Activated T-cell treated with anti-CD3 and anti-CD28 coated beads, Interleukin-2, amount 50 U/mL, for 72 hours (primary cell): ENCODE results near the gene HDDC2. TPM values are rescaled to one million over a fixed set of nuclear protein-coding genes. Genes with fewer than 3 reads are reported as not detected.
"Not testable (repeated sequence)": the region's sequence is repeated elsewhere in the genome, so short reads cannot be mapped to it uniquely, and the experiment has no call there.

ENCODE experiments used
- ATAC-seq, 2 donors: fragments of 150-1000 bp; cut with Tn5 transposase; replicated peaks in 1 of 2; 2 replicates each; pipeline ENCODE4 v1.10.0; 2021; ENCODE audit warnings: moderate library complexity in 2 of 2, mild to moderate bottlenecking in 1 of 2
- DNase-seq, 2 donors: peaks; one replicate each; pipeline ENCODE4 v3.0.0; 2021 to 2022; ENCODE audit warnings: mixed read lengths in 1 of 2
- H3K27ac Mint-ChIP-seq: one replicate; pipeline ENCODE4 v1.8.0; 2022; ENCODE audit warnings: mild to moderate bottlenecking, moderate library complexity, mixed read lengths
- H3K27me3 Mint-ChIP-seq: one replicate; pipeline ENCODE4 v1.8.0; 2022; ENCODE audit warnings: low read depth, mixed read lengths
- H3K36me3 Mint-ChIP-seq, 2 donors: one replicate each; pipeline ENCODE4 v1.8.0; 2022; ENCODE audit warnings: mixed read lengths in 2 of 2, mild to moderate bottlenecking in 1 of 2; ENCODE audit not compliant: insufficient read depth in 2 of 2
- H3K4me1 Mint-ChIP-seq: one replicate; pipeline ENCODE4 v1.8.0; 2022; ENCODE audit warnings: low read depth, mixed read lengths
- H3K4me3 Mint-ChIP-seq, 2 donors: one replicate each; pipeline ENCODE4 v1.8.0; 2022; ENCODE audit warnings: mild to moderate bottlenecking in 2 of 2, mixed read lengths in 2 of 2, moderate library complexity in 2 of 2
- H3K9me3 Mint-ChIP-seq, 2 donors: one replicate each; pipeline ENCODE4 v1.8.0; 2022; ENCODE audit warnings: mixed read lengths in 2 of 2
- total RNA-seq, 2 donors: library from RNA; stranded (reverse); gene quantifications; one replicate each; pipeline ENCODE4 v1.2.3, GENCODE V29; 2022

HDDC2 gene
- total RNA-seq, 2 donors from 2014 or later = 68.8 to 92.4 TPM

DNA sequence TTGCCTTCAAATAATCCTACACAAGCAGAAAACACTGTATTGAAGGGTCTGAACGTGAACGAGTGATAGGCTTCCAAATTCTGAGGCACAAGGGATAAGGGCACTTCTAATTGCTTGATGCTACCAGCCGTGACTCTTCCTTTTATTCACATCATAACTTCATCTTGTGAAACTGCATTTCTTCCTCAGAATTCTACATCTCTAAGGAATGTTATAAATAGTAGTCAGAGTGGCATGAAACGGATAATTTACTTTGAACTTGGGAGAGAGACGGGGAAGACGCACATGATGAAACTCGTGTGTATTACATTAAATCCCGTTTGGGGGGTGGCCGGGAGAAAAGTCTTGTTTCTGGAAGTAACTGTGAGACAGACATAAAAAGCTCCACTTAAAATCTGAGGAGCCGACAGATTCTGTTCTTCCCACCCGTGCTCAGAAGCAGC is 754 bp downstream of the HDDC2 start:
- H3K27me3 Mint-ChIP-seq = no peaks in the 10 kb centered on the region
- ATAC-seq (no peak), DNase-seq (peak in 1 of 2 donors; percentile 5)
- peaks cover 2% of the 10 kb centered on the region in 2 donors for H3K9me3 Mint-ChIP-seq
- peaks cover 61% of the 10 kb centered on the region for H3K4me1 Mint-ChIP-seq
- peak overlapping the region; percentile 98 for H3K27ac Mint-ChIP-seq
- H3K4me3 Mint-ChIP-seq = peak overlapping the region; percentile 89 to 98
- peaks cover 15 to 36% of the 10 kb centered on the region in 2 donors for H3K36me3 Mint-ChIP-seq

- H3K4me3 Mint-ChIP-seq = peak overlapping the region; percentile 49 to 98
- peaks cover 2% of the 10 kb centered on the region in 2 donors for H3K9me3 Mint-ChIP-seq
- DNase-seq = no peak
- H3K4me1 Mint-ChIP-seq = peaks cover 69% of the 10 kb centered on the region
- H3K36me3 Mint-ChIP-seq = peaks cover 15 to 41% of the 10 kb centered on the region in 2 donors
- H3K27ac Mint-ChIP-seq = peak overlapping the region; percentile 98
- no peaks in the 10 kb centered on the region for H3K27me3 Mint-ChIP-seq
- no peak for ATAC-seq
These were observed 2.5 kb downstream of the HDDC2 start for GRCh38 chr6:125299257-125299656.

- DNase-seq = no peak
- Mint-ChIP-seq H3K9me3 (peaks cover 0 to 2% of the 10 kb centered on the region in 2 donors), H3K4me3 (no peak overlapping the region), H3K36me3 (peaks cover 18 to 52% of the 10 kb centered on the region in 2 donors), H3K27ac (no peak overlapping the region), H3K27me3 (no peaks in the 10 kb centered on the region), H3K4me1 (peaks cover 51% of the 10 kb centered on the region)
- no peak for ATAC-seq
These were observed 5.3 kb downstream of the HDDC2 start for GRCh38 chr6:125296471-125296870.

DNA sequence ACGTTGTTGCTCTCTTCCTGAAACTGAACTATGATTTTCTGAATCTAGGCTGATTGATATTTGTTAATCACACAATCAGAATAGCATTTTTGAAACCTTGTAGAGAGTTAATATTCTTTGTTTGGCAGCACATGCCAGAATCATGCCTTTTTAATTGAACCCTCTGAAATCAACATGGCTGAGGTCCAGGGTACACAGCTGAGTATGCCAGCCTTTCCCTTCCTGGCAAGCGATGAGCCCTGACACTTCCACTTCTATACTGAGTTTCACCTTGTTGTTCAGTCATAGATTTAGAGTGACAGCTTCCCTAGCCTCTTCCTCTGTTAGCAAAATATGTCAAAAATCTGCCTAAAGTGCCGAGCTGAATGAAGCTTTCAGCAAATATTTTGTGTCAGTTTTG is 6.8 kb downstream of the HDDC2 start:
- peaks cover 18 to 52% of the 10 kb centered on the region in 2 donors for H3K36me3 Mint-ChIP-seq
- peak overlapping the region; percentile 22 for H3K27ac Mint-ChIP-seq
- DNase-seq (no peak), ATAC-seq (no peak)
- no peak overlapping the region for H3K4me3 Mint-ChIP-seq
- peaks cover 40% of the 10 kb centered on the region for H3K4me1 Mint-ChIP-seq
- no peaks in the 10 kb centered on the region for H3K27me3 Mint-ChIP-seq
- H3K9me3 Mint-ChIP-seq = peaks cover 0 to 2% of the 10 kb centered on the region in 2 donors

DNA sequence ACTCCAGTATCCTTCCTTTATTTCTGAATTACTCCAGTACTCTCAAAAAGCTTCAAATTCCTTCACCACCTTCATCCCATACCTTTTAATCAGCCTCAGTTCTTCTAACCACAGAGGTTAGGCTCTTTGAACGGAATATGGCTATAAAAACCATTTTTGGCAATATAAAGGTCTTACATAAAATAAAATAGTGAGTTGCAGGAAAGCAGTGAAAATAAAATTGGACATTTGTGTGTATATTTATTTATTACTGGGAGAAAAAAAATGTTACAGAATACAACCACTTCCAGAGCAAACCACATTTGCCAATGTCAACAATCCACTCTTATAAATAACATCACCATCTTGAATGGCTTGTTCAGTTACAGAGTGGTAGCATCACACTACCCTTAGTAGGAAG is 7.7 kb downstream of the HDDC2 start:
- Mint-ChIP-seq H3K27ac (peak overlapping the region; percentile 36), H3K4me1 (peaks cover 31% of the 10 kb centered on the region), H3K36me3 (peaks cover 19 to 51% of the 10 kb centered on the region in 2 donors), H3K4me3 (no peak overlapping the region), H3K27me3 (no peaks in the 10 kb centered on the region), H3K9me3 (peaks cover 0 to 3% of the 10 kb centered on the region in 2 donors)
- no peak for DNase-seq
- no peak for ATAC-seq

DNA sequence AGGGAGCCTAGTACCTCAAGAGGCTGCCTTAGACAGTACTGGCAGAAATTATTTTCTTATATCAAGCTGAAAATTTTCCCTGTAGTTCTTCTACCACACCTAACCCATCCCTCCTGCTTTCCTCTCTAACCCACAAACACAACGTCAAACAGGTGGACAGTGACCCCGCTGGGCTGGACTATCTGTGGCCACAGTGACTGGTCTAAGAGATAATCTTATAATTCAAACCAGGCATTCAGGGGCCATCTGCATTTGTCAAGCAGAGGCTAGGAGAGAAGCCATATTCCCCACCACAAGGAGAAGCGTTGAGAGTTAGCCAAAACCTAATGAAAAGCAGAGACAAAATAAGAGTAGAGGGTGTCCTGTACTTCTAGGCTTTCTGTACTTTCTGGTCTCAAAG is 8.2 kb downstream of the HDDC2 start:
- Mint-ChIP-seq H3K4me1 (peaks cover 27% of the 10 kb centered on the region), H3K27ac (peak overlapping the region; percentile 36), H3K27me3 (no peaks in the 10 kb centered on the region), H3K36me3 (peaks cover 19 to 48% of the 10 kb centered on the region in 2 donors), H3K9me3 (peaks cover 0 to 3% of the 10 kb centered on the region in 2 donors), H3K4me3 (no peak overlapping the region)
- ATAC-seq = no peak
- no peak for DNase-seq

- Mint-ChIP-seq H3K4me3 (no peak overlapping the region), H3K9me3 (peaks cover 4 to 8% of the 10 kb centered on the region in 2 donors), H3K27me3 (no peaks in the 10 kb centered on the region), H3K27ac (no peak overlapping the region), H3K36me3 (peaks cover 32 to 81% of the 10 kb centered on the region in 2 donors), H3K4me1 (peaks cover 2% of the 10 kb centered on the region)
- no peak for ATAC-seq
- DNase-seq = no peak
These were observed 14.0 kb downstream of the HDDC2 start for GRCh38 chr6:125287718-125288117.

- H3K27ac Mint-ChIP-seq = peak overlapping the region; percentile 13
- no peak overlapping the region for H3K4me3 Mint-ChIP-seq
- no peak for DNase-seq
- H3K9me3 Mint-ChIP-seq = peaks cover 11 to 13% of the 10 kb centered on the region in 2 donors
- H3K4me1 Mint-ChIP-seq = peaks cover 7% of the 10 kb centered on the region
- no peaks in the 10 kb centered on the region for H3K27me3 Mint-ChIP-seq
- no peak for ATAC-seq
- H3K36me3 Mint-ChIP-seq = peaks cover 40 to 81% of the 10 kb centered on the region in 2 donors
These were observed 15.8 kb downstream of the HDDC2 start for GRCh38 chr6:125285936-125286335.

GRCh38 chr6:125285353-125285752 is 16.4 kb downstream of the HDDC2 start:
- ATAC-seq (no peak), DNase-seq (no peak)
- Mint-ChIP-seq H3K4me1 (peaks cover 7% of the 10 kb centered on the region), H3K9me3 (peaks cover 11 to 13% of the 10 kb centered on the region in 2 donors), H3K27me3 (no peaks in the 10 kb centered on the region), H3K4me3 (no peak overlapping the region), H3K36me3 (peaks cover 41 to 83% of the 10 kb centered on the region in 2 donors), H3K27ac (no peak overlapping the region)

DNA sequence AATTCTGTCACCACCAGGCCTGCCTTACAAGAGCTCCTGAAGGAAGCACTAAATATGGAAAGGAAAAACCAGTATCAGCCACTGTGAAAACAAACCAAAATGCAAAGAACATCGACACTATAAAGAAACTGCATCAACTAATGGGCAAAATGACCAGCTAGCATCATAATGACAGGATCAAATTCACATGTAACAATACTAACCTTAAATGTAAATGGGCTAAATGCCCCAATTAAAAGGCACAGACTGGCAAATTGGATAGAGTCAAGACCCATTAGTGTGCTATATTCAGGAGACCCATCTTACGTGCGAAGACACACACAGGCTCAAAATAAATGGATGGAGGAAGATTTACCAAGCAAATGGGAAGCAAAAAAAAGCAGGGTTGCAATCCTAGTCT is 19.3 kb downstream of the HDDC2 start:
- H3K27me3 Mint-ChIP-seq, H3K4me3 Mint-ChIP-seq, DNase-seq, ATAC-seq, H3K27ac Mint-ChIP-seq: not testable (repeated sequence)
- Mint-ChIP-seq H3K36me3 (peaks cover 39 to 78% of the 10 kb centered on the region in 2 donors), H3K9me3 (peaks cover 11 to 12% of the 10 kb centered on the region in 2 donors), H3K4me1 (peaks cover 22% of the 10 kb centered on the region)

DNA sequence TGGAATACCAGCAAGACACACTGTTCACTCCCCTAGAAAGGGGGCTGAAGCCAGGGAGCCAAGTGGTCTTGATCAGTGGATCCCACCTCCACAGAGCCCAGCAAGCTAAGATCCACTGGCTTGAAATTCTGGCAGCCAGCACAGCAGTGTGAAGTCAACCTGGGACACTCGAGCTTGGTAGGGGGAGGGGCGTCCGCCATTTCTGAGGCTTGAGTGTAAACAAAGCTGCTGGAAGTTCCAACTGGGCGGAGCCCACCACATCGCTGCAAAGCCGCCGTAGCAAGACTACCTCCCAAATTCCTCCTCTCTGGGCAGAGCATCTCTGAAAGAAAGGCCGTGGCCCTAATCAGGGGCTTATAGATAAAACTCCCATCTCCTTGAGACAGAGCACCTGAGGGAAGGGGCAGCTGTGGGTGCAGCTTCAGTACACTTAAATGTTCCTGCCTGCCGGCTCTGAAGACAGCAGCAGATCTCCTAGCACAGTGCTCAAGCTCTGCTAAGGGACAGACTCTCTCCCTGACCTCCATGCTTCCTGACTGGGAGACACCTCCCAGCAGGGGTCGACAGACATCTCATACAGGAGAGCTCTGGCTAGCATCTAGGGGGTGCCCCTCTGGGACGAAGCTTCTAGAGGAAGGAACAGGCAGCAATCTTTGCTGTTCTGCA is 21.3 kb downstream of the HDDC2 start:
- peaks cover 22% of the 10 kb centered on the region for H3K4me1 Mint-ChIP-seq
- DNase-seq, H3K27me3 Mint-ChIP-seq, H3K27ac Mint-ChIP-seq, ATAC-seq, H3K4me3 Mint-ChIP-seq: not testable (repeated sequence)
- peaks cover 10% of the 10 kb centered on the region in 2 donors for H3K9me3 Mint-ChIP-seq
- peaks cover 32 to 66% of the 10 kb centered on the region in 2 donors for H3K36me3 Mint-ChIP-seq

- H3K36me3 Mint-ChIP-seq = peaks cover 30 to 63% of the 10 kb centered on the region in 2 donors
- H3K4me3 Mint-ChIP-seq = no peak overlapping the region
- H3K9me3 Mint-ChIP-seq = peaks cover 7 to 8% of the 10 kb centered on the region in 2 donors
- H3K4me1 Mint-ChIP-seq = peaks cover 22% of the 10 kb centered on the region
- no peaks in the 10 kb centered on the region for H3K27me3 Mint-ChIP-seq
- DNase-seq (no peak), ATAC-seq (no peak)
- H3K27ac Mint-ChIP-seq = peak overlapping the region; percentile 79
These were observed 21.8 kb downstream of the HDDC2 start for GRCh38 chr6:125279961-125280360.

DNA sequence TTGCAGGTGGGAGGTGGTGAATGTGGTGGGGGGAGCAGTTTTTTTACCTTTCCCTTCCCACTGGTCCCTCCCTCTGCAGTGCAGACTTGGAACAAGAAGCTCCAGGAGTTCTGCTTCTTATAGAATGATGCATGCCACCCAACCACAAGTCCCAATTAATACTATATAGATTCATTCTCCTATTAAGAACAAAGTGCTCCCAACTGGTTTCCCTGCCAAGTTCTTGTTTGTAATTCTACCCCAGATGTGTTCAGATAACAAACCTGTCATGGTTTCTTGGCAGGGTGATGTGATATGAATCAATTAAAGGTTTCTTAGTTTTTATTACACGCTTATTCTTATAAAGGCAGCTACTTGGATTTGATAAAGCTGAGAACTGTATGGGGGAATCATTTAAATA is 23.9 kb downstream of the HDDC2 start:
- peaks cover 7 to 8% of the 10 kb centered on the region in 2 donors for H3K9me3 Mint-ChIP-seq
- H3K27ac Mint-ChIP-seq = no peak overlapping the region
- H3K4me3 Mint-ChIP-seq = no peak overlapping the region
- DNase-seq = no peak
- H3K27me3 Mint-ChIP-seq = no peaks in the 10 kb centered on the region
- no peak for ATAC-seq
- H3K36me3 Mint-ChIP-seq = peaks cover 22 to 42% of the 10 kb centered on the region in 2 donors
- peaks cover 20% of the 10 kb centered on the region for H3K4me1 Mint-ChIP-seq

DNA sequence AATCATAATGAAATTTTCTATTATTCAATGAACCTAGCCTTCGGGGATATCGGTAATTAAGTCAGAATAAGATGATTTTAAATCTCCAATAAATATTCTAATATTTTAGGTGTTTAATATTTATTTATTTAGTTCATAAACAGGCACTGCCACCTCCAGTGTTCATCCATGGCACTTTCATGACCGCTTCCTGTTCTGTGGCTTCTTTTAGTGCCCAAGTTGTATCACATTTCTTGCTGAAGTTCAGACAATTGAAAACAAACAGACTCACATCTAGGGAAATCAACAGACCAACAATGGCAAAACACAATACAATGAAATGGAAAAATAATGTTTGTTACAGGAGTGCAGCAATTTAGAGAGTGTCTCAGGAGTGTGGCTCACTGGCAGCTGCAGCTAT is 26.0 kb downstream of the HDDC2 start:
- peaks cover 10 to 24% of the 10 kb centered on the region in 2 donors for H3K36me3 Mint-ChIP-seq
- DNase-seq (no peak), ATAC-seq (no peak)
- H3K27me3 Mint-ChIP-seq = no peaks in the 10 kb centered on the region
- H3K4me1 Mint-ChIP-seq = peaks cover 15% of the 10 kb centered on the region
- H3K4me3 Mint-ChIP-seq = no peak overlapping the region
- no peaks in the 10 kb centered on the region for H3K9me3 Mint-ChIP-seq
- no peak overlapping the region for H3K27ac Mint-ChIP-seq
